K562 (cell line): ENCODE data around the gene SPPL3. TPM values are rescaled to one million over a fixed set of nuclear protein-coding genes. Genes with fewer than 3 reads are reported as not detected.

Source experiments
- CTBP1 ChIP-seq: fragments of 450-650 bp; IDR thresholded peaks from 2 replicates; pipeline ENCODE4 v1.6.1; 2016; ENCODE audit warnings: borderline replicate concordance
- JUNB ChIP-seq: fragments of 450-650 bp; formaldehyde crosslinking; conservative IDR thresholded peaks from 2 replicates; pipeline ENCODE4 v1.4.0; 2020; ENCODE audit warnings: mild to moderate bottlenecking
- MCM5 ChIP-seq: fragments of 450-650 bp; IDR thresholded peaks from 2 replicates; pipeline ENCODE4 v1.6.1; 2016; ENCODE audit warnings: low read depth
- TRIM25 ChIP-seq: fragments of 450-650 bp; IDR thresholded peaks from 2 replicates; pipeline ENCODE4 v1.7.0; 2016; ENCODE audit warnings: borderline replicate concordance
- ZMIZ1 ChIP-seq, 2 experiments: fragments of 150-350 bp in 1 of 2; IDR thresholded peaks; 2 replicates each; pipeline ENCODE4 v1.6.1; 2012 to 2016; ENCODE audit warnings: low read depth in 2 of 2, low read length in 2 of 2, mild to moderate bottlenecking in 1 of 2, moderate library complexity in 1 of 2
- ZNF551 ChIP-seq: fragments of 250-450 bp; sonication (Bioruptor Pico); IDR thresholded peaks from 2 replicates; pipeline ENCODE4 v1.5.0; 2021; ENCODE audit warnings: mild to moderate bottlenecking, moderate library complexity
- polyA plus RNA-seq, 8 experiments: library from polyadenylated mRNA; depleted of rRNA in 4 of 8; stranded (reverse) in 5 of 8; unstranded in 3 of 8; fragments of >200 nt; fragmentation: Nextera tagmentation in 2 of 8; fragmentation: Illumina TruSeq in 1 of 8; extraction: Ambion mirVana in 2 of 8; extraction: Trizol in 1 of 8; gene quantifications; 2 replicates each; pipeline versions ENCODE4 v1.2.1 to v1.2.3, GENCODE V29; 2011 to 2014; ENCODE audit warnings: inconsistent platforms in 1 of 8, missing spikeins in 1 of 8
- total RNA-seq, 7 experiments: library from RNA; depleted of rRNA in 6 of 7; stranded (reverse); fragments of >200 nt in 6 of 7; fragmentation: Illumina TruSeq in 2 of 7; extraction: Trizol in 2 of 7; gene quantifications; 2 replicates each; pipeline versions ENCODE4 v1.2.1 to v1.2.3, GENCODE V29; 2011 to 2021; ENCODE audit warnings: low replicate concordance in 1 of 7

SPPL3 gene
- total and polyA plus RNA-seq, 9 of the 15 experiments (the other 6 are each of a cell fraction or from before 2014, with no cell fraction given) = 2.9 to 32.1 (median 7.1) TPM

GRCh38 chr12:120744922-120745493 lies 159.2 kb downstream of the SPPL3 start (continued):
- TF ChIP-seq ZMIZ1 (IDR thresholded peaks at IDR 0.05; ENCODE audit: low read depth in 2 of 2, low read length in 2 of 2) (no peak), TRIM25 (no peak), MCM5 (no peak), ZNF551 (CRISPR knock-in tag) (no peak), JUNB (CRISPR knock-in tag) (no peak), CTBP1 (no peak)
